ENCODE results near the gene RFK. TPM values are rescaled to one million over a fixed set of nuclear protein-coding genes. Genes with fewer than 3 reads are reported as not detected.

RFK gene
- total and polyA plus RNA-seq, 2 of the 13 experiments (the other 11 are each of a cell fraction or from before 2014, with no cell fraction given), result 18.2 to 37.2 TPM

DNA sequence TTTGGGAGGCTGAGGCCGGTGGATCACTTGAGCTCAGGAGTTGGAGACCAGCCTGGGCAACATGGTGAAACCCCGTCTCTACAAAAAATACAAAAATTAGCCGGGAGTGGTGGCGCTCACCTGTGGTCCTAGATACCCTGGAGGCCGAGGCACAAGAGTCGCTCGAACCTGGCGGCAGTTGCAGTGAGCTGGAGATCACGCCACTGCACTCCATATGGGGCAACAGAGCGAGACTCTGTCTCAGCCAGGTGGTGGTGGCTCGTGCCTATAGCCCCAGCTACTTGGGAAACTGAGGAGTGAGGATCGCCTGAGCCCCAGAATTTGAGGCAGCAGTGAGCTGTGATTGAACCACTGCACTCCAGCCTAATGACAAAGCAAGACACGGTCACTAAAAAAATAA lies 2.4 kb upstream of the RFK start:
- no TSS peak for BruUV-seq (replicated peaks)
- no peak for ATAC-seq
- Histone ChIP-seq H3K4me3 (replicated peaks in 1 of 3; ENCODE audit: insufficient read depth in 1 of 3, low read depth in 2 of 3, low read length in 3 of 3) (no peak overlapping the region), H3K79me2 (ENCODE audit: insufficient read depth, low read length) (peaks cover 14% of the 10 kb centered on the region), H3K36me3 (replicated peaks in 1 of 2; ENCODE audit: control insufficient read depth in 1 of 2, insufficient read depth in 2 of 2, low read length in 2 of 2) (no peaks in the 10 kb centered on the region), H2AFZ (ENCODE audit: low read length) (no peak overlapping the region), H3K27ac (ENCODE audit: extremely low read length, insufficient read depth, low read length) (no peak overlapping the region), H3K27me3 (ENCODE audit: control insufficient read depth in 1 of 2, insufficient read depth in 2 of 2, low read length in 2 of 2) (no peaks in the 10 kb centered on the region), H4K20me1 (ENCODE audit: insufficient read depth, low read length) (no peaks in the 10 kb centered on the region), H3K9me3 (ENCODE audit: low read length) (no peaks in the 10 kb centered on the region), H3K4me1 (ENCODE audit: insufficient read depth, low read length) (peaks cover 40% of the 10 kb centered on the region), H3K4me2 (ENCODE audit: low read depth, low read length) (no peak overlapping the region), H3K9ac (ENCODE audit: insufficient read depth, low read depth, low read length) (no peak overlapping the region)
- no peak for DNase-seq (ENCODE audit: low spot score)
- ChIA-PET POLR2A (no interaction called here), CTCF (ENCODE audit: low intra/inter-chr PET ratio, low total read pairs) (no interaction called here)
- TF ChIP-seq POLR2AphosphoS2 (IDR thresholded peaks at IDR 0.05; ENCODE audit: low read depth, low read length) (no peak), MAFK (conservative IDR thresholded peaks at IDR 0.05 in 1 of 2, IDR thresholded peaks at IDR 0.05 in 1 of 2; ENCODE audit: low read length in 2 of 2) (no peak), HOXD1 (CRISPR knock-in tag; IDR thresholded peaks at IDR 0.05) (no peak), ZSCAN20 (CRISPR knock-in tag; IDR thresholded peaks at IDR 0.05; ENCODE audit: borderline replicate concordance) (no peak), RAD51 (IDR thresholded peaks at IDR 0.05; ENCODE audit: borderline replicate concordance) (no peak), PRDM4 (CRISPR knock-in tag; IDR thresholded peaks at IDR 0.05; ENCODE audit: borderline replicate concordance) (no peak), ZNF160 (CRISPR knock-in tag; IDR thresholded peaks at IDR 0.05) (no peak), RCOR2 (CRISPR knock-in tag; IDR thresholded peaks at IDR 0.05) (no peak), POGK (CRISPR knock-in tag; conservative IDR thresholded peaks at IDR 0.05) (no peak)
- TF ChIP-seq, protein P1, sequence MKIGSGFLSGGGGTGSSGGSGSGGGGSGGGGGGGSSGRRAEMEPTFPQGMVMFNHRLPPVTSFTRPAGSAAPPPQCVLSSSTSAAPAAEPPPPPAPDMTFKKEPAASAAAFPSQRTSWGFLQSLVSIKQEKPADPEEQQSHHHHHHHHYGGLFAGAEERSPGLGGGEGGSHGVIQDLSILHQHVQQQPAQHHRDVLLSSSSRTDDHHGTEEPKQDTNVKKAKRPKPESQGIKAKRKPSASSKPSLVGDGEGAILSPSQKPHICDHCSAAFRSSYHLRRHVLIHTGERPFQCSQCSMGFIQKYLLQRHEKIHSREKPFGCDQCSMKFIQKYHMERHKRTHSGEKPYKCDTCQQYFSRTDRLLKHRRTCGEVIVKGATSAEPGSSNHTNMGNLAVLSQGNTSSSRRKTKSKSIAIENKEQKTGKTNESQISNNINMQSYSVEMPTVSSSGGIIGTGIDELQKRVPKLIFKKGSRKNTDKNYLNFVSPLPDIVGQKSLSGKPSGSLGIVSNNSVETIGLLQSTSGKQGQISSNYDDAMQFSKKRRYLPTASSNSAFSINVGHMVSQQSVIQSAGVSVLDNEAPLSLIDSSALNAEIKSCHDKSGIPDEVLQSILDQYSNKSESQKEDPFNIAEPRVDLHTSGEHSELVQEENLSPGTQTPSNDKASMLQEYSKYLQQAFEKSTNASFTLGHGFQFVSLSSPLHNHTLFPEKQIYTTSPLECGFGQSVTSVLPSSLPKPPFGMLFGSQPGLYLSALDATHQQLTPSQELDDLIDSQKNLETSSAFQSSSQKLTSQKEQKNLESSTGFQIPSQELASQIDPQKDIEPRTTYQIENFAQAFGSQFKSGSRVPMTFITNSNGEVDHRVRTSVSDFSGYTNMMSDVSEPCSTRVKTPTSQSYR (CRISPR knock-in tag; IDR thresholded peaks at IDR 0.05; ENCODE audit: borderline replicate concordance), result no peak
- FAIRE-seq, result no peak
- WGBS (ENCODE audit: low lambda C conversion rate), result 97% methylated on average over 9 of the region's 13 CpGs
- intact Hi-C loops (cut with micrococcal nuclease; ENCODE audit: unreplicated experiment) (no loop called here), in situ Hi-C loops (cut with HindIII; ENCODE audit: extremely low pct_ligation_motif_present, low pct_unique_long_range_greater_than_20kb) (no loop called here)

Measured in HepG2 (cell line).